Umbilical cord (tissue), 2 donors: ENCODE data around the gene UROC1. TPM values are rescaled to one million over a fixed set of nuclear protein-coding genes. Genes with fewer than 3 reads are reported as not detected.

Source experiments
- DNase-seq: peaks from one replicate; pipeline ENCODE4 v3.0.0-alpha.2; 2015; ENCODE audit warnings: low spot score
- total RNA-seq: library from RNA; depleted of rRNA; stranded (reverse); fragments of >200 nt; gene quantifications from one replicate; pipeline ENCODE4 v1.2.3, GENCODE V29; 2014; ENCODE audit warnings: low replicate concordance; ENCODE audit not compliant: insufficient read depth

Gene UROC1
- total RNA-seq, 1 donor from 2014 or later = 0.48 TPM

GRCh38 chr3:126530171-126531050, 12.8 kb upstream of the UROC1 start:
- DNase-seq = no peak

- no peak for DNase-seq
These were observed 12.1 kb upstream of the UROC1 start for GRCh38 chr3:126529585-126530170.

GRCh38 chr3:126528800-126529541, 11.4 kb upstream of the UROC1 start:
- DNase-seq = peak; percentile 76

- DNase-seq = no peak
These were observed 10.8 kb upstream of the UROC1 start for GRCh38 chr3:126528419-126528799.

GRCh38 chr3:126527455-126528211, 10.1 kb upstream of the UROC1 start:
- DNase-seq = no peak

GRCh38 chr3:126527006-126527405, 9.4 kb upstream of the UROC1 start:
- no peak for DNase-seq

GRCh38 chr3:126526668-126527005, 9.1 kb upstream of the UROC1 start:
- no peak for DNase-seq

GRCh38 chr3:126525853-126526667, 8.5 kb upstream of the UROC1 start:
- no peak for DNase-seq

- no peak for DNase-seq
These were observed 7.7 kb upstream of the UROC1 start for GRCh38 chr3:126525091-126525852.

- no peak for DNase-seq
These were observed 6.9 kb upstream of the UROC1 start for GRCh38 chr3:126524429-126524988.

GRCh38 chr3:126523745-126524428, 6.3 kb upstream of the UROC1 start, which contains the start of gene CHST13:
CHST13 (plus strand) TSS chr3:126524155; CDS start chr3:126524333, 178 bp downstream.
- peak; percentile 41 for DNase-seq

- DNase-seq = peak; percentile 59
These were observed 4.8 kb upstream of the UROC1 start for GRCh38 chr3:126522363-126522788.

- DNase-seq = no peak
These were observed 3.7 kb upstream of the UROC1 start for GRCh38 chr3:126521122-126521891.

- DNase-seq = no peak
These were observed 2.2 kb upstream of the UROC1 start for GRCh38 chr3:126519506-126520455.

GRCh38 chr3:126518779-126519177, 1.2 kb upstream of the UROC1 start:
- no peak for DNase-seq

GRCh38 chr3:126517986-126518778, 609 bp upstream of the UROC1 start:
- no peak for DNase-seq
